Activated T-helper 1 cell treated with anti-CD3 and anti-CD28 coated beads, Interleukin-12 subunit alpha, Interleukin-12 subunit beta, Interleukin-2, Interleukin-4 antibody, amounts not matched to agents 30 ng/mL and 10 ng/mL and 1 ng/mL, durations not matched to agents 14 hours and 24 hours and 36 hours (primary cell): ENCODE data around the gene SYCP2. TPM values are rescaled to one million over a fixed set of nuclear protein-coding genes. Genes with fewer than 3 reads are reported as not detected.

Experiments used
- DNase-seq: peaks from one replicate; pipeline ENCODE4 v3.0.0; 2021; ENCODE audit warnings: low spot score
- H3K27ac Mint-ChIP-seq: one replicate; pipeline ENCODE4 v1.8.0; 2021; ENCODE audit warnings: mild to moderate bottlenecking, mixed read lengths
- H3K27me3 Mint-ChIP-seq: one replicate; pipeline ENCODE4 v1.8.0; 2022; ENCODE audit warnings: mild to moderate bottlenecking, moderate library complexity, mixed read lengths; ENCODE audit not compliant: insufficient read depth
- H3K36me3 Mint-ChIP-seq: one replicate; pipeline ENCODE4 v1.8.0; 2021; ENCODE audit warnings: low read depth, mixed read lengths
- H3K4me1 Mint-ChIP-seq: one replicate; pipeline ENCODE4 v1.8.0; 2021; ENCODE audit warnings: low read depth, mixed read lengths
- H3K4me3 Mint-ChIP-seq: one replicate; pipeline ENCODE4 v1.8.0; 2021; ENCODE audit warnings: mild to moderate bottlenecking, moderate library complexity, mixed read lengths
- H3K9me3 Mint-ChIP-seq: one replicate; pipeline ENCODE4 v1.8.0; 2021; ENCODE audit warnings: mixed read lengths
- intact Hi-C: fragments of 100-400 bp; cut with micrococcal nuclease; formaldehyde crosslinking; loops from one replicate; pipeline ENCODE4 v1.15.1; 2024
- total RNA-seq: library from RNA; stranded (reverse); gene quantifications from 2 replicates; pipeline ENCODE4 v1.2.3, GENCODE V29; 2022

SYCP2 gene
- total RNA-seq, 1 donor from 2014 or later: 5.1 TPM

- Mint-ChIP-seq H3K27me3 (no peaks in the 10 kb centered on the region), H3K4me3 (no peak overlapping the region), H3K9me3 (no peaks in the 10 kb centered on the region), H3K27ac (no peak overlapping the region), H3K4me1 (no peaks in the 10 kb centered on the region), H3K36me3 (no peaks in the 10 kb centered on the region)
- DNase-seq: no peak
- intact Hi-C loops: no loop called here
Observed at GRCh38 chr20:59828125-59829053, 105.0 kb downstream of the SYCP2 start.

DNA sequence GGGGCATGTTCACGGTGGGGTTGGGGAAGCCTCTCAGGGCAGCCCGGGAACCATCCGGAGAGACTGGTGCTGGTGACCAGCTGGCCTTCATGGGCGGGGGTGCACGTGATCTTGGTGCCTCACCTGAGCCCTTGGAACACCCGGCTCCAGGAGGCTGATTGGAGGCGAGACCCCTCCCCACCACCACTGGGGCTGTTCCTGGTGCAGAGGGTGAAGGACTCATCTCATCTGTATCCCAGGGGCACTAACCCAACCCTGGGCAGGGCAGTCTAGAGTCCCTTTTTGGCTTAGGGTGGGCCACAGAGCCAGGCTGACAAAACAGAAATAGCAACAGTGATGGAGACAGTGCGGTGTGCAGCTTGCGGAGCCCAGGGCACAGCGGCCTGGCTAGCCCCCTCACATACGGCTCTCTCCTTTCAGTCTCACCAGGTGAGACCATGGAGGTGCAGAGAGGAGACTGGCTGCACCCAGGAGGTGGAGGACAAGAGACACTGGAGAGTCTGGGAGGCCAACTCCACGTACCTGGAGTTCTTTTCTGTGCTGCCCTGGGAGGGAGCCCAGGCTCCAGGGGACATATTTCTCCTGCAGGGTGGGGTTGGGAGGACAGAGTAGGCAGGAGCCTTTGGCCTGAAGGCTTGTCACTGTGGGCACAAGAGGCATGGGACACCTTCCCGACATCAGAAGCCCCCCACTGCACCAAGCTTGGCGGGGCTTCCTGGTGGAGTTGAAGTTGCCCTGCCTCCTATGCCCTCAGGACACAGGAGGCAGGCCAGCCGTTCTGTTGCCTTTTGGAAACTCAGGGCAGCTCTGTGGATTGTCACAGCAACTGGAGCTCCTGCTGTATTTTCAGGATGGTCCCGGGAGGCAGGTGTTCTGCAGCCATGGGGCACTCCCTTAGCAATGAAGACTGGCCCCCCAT, 106.0 kb downstream of the SYCP2 start:
- Mint-ChIP-seq H3K27me3 (no peaks in the 10 kb centered on the region), H3K9me3 (no peaks in the 10 kb centered on the region), H3K36me3 (no peaks in the 10 kb centered on the region), H3K4me1 (no peaks in the 10 kb centered on the region), H3K27ac (no peak overlapping the region), H3K4me3 (no peak overlapping the region)
- no peak for DNase-seq
- intact Hi-C loops: no loop called here

DNA sequence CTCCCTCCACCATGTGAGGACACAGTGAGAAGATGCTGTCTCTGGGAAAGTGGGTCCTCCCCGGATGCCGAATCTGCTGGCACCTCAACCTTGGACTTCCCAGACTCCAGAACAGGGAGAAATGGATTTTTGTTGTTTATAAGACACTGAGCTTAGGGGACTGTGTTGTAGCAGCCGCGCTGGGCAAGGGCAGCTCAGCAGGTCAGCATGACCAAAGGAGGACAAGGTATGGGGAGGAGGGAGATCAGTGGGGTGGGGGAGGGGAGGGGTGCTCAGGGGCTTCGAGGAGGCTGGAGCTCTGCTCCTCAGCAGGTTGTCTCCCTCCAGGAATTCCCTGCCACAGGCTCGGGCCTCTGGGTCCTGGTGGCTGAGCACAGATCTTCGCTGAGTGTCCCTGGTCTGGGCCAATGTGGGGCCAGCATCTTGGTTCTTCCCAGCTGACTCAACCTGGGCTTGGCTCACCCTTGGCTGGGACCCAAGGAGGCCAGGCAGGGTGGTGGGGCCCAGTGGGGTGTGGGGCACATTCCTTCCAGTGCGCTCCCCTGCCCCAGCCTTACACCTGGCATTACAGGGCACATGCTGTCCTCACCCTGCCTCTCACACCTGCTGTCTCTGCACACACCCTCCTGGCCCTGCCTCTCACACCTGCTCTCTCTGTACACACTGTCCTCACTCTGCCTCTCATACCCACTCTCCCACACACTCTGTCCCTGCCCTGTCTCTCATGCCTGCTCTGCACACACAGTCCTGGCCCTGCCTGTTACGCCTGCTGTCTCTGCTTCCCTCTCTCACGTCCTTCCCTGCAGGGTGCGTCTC, 107.3 kb downstream of the SYCP2 start:
- Mint-ChIP-seq H3K9me3 (no peaks in the 10 kb centered on the region), H3K36me3 (no peaks in the 10 kb centered on the region), H3K27me3 (no peaks in the 10 kb centered on the region), H3K27ac (no peak overlapping the region), H3K4me1 (no peaks in the 10 kb centered on the region), H3K4me3 (no peak overlapping the region)
- intact Hi-C loops: no loop called here
- no peak for DNase-seq

DNA sequence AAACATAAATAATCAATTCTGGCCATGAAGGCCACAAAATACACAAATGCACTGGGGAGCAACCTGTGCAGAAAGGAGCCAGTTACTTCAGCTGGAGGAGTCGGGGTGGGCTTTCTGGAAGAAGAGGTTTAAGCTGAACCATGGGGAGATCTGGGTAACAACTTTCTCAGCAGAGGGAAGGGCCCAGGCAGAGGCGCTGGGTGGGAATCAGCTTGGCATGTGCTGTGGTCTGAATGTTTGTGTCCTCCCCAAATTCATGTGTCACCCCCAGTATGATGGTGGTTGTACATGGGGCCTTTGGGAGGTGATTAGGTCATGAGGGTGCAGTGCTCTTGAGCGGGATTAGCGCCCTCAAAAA, 107.9 kb downstream of the SYCP2 start:
- DNase-seq: no peak
- no peaks in the 10 kb centered on the region for H3K36me3 Mint-ChIP-seq
- H3K27ac Mint-ChIP-seq: no peak overlapping the region
- H3K27me3 Mint-ChIP-seq: no peaks in the 10 kb centered on the region
- no peaks in the 10 kb centered on the region for H3K4me1 Mint-ChIP-seq
- H3K9me3 Mint-ChIP-seq: no peaks in the 10 kb centered on the region
- intact Hi-C loops: no loop called here
- H3K4me3 Mint-ChIP-seq: no peak overlapping the region

DNA sequence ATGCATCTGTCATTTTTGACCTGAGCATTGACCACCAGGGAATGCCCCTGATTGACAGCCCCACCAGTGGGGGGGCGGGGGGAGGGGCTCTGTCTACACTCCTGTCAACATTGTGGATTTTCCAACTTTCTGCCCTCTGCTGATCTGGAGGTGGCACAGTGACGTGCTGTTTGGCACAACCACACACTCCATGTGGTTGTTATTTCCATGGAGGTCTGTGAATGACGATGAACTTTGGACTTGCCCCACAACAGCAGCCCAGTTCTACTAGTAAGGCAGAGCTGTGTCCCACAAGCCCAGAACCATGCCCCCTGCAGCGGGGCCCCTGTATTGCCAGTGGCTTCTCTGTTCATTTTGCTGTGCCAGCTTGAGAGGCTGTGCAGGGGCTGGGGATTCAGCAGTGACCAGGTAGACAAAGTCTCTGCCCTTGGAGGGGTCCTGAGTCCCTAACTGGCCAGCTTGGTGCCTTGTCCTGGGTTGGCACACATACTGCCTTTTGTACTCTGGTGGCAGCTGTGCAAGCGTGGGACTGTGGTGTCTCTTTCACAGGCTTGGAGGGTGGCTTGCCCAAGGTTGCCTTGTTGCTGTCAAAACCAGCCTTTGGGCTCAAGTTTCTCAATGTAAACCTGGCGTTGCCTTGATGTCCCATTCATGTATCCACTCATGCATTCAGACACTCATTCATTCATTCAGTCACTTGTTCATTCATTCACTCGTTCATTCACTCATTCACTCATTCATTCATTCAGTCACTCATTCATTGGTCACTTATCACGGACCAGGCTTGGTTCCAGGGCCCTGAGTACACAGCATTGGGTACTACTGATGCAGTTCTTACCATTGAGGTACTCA, 108.5 kb downstream of the SYCP2 start:
- Mint-ChIP-seq H3K36me3 (no peaks in the 10 kb centered on the region), H3K27me3 (no peaks in the 10 kb centered on the region), H3K9me3 (no peaks in the 10 kb centered on the region), H3K4me1 (no peaks in the 10 kb centered on the region), H3K27ac (no peak overlapping the region), H3K4me3 (no peak overlapping the region)
- intact Hi-C loops: no loop called here
- no peak for DNase-seq

DNA sequence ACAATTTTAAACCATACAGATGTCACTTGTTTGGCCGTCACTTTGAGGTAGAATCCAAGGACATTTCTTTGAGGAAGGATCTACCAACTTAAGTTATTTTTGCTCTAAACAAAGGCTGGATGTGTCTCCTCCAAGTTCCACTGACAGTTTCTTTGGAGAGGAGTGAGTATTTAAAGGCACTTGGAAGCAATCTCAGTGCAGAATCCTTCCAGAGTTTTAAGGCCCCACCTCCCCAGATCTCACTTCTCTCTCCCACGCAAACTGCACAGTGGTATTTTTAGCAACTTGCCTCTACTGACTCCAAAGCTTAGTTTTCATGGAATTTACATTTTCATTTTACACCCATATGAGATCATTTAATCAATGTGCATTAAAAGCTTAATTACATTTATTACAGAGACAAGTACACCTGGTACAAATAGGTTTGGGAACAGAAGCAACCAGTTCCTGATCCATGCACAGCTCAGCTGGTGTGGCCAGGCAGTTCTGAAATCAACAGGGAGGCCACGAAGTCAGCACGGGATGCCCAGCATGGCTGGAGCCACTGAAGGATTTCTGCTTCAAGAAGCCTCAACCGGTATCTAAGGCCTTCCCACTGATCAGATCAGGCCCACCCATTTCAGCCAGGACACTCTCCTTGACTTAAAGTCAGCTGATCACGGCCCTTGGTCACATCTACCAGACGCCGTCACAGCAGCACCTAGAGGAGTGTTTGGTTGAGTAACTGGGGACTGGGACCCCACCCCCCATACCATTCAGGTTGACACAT, 109.8 kb downstream of the SYCP2 start:
- H3K36me3 Mint-ChIP-seq: no peaks in the 10 kb centered on the region
- no peaks in the 10 kb centered on the region for H3K4me1 Mint-ChIP-seq
- no peak for DNase-seq
- no peaks in the 10 kb centered on the region for H3K9me3 Mint-ChIP-seq
- no peak overlapping the region for H3K4me3 Mint-ChIP-seq
- no peak overlapping the region for H3K27ac Mint-ChIP-seq
- H3K27me3 Mint-ChIP-seq: no peaks in the 10 kb centered on the region
- intact Hi-C loops: no loop called here

- H3K9me3 Mint-ChIP-seq: no peaks in the 10 kb centered on the region
- no peak overlapping the region for H3K27ac Mint-ChIP-seq
- DNase-seq: no peak
- no peaks in the 10 kb centered on the region for H3K27me3 Mint-ChIP-seq
- intact Hi-C loops: no loop called here
- no peaks in the 10 kb centered on the region for H3K4me1 Mint-ChIP-seq
- H3K36me3 Mint-ChIP-seq: no peaks in the 10 kb centered on the region
- H3K4me3 Mint-ChIP-seq: no peak overlapping the region
Observed at GRCh38 chr20:59823030-59823423, 110.4 kb downstream of the SYCP2 start.

DNA sequence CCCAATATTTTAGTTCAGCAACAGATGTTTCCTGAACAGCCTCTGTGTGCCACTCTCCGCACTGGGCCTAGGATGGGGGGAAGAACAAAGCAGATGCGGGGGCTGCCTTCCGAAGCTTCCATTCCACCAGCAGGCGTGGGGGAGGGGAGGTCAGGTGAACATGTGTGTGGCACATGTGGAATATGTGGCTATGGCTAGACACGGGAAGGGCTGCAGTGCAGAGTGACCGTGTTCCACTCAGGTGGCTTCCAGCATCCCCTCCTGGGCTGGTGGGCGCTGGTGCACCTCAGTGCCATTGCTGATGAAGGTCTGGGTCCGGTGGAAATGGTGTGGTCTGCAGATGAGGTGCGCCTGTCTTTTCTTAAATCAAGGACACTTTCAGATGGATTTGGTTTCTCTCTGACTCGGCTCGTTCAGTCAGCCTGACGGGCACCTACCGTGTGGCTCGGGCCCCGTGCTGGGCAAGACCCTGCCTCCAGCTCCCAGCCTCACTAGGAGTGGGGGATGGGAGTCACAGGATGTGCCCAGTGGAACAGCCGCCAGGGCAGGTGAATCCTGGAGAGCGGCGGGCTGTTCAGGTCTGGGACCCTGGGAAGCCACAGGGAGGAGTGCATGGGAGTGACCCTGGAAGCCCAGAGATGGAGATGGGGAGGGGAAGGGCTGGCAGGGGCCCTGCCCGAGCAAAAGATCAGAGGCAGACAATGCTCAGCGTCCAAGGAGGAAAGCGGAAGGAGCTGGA, 111.0 kb downstream of the SYCP2 start:
- no peak overlapping the region for H3K4me3 Mint-ChIP-seq
- H3K27ac Mint-ChIP-seq: no peak overlapping the region
- no peaks in the 10 kb centered on the region for H3K36me3 Mint-ChIP-seq
- no peak for DNase-seq
- intact Hi-C loops: no loop called here
- H3K27me3 Mint-ChIP-seq: no peaks in the 10 kb centered on the region
- H3K9me3 Mint-ChIP-seq: no peaks in the 10 kb centered on the region
- H3K4me1 Mint-ChIP-seq: no peaks in the 10 kb centered on the region

DNA sequence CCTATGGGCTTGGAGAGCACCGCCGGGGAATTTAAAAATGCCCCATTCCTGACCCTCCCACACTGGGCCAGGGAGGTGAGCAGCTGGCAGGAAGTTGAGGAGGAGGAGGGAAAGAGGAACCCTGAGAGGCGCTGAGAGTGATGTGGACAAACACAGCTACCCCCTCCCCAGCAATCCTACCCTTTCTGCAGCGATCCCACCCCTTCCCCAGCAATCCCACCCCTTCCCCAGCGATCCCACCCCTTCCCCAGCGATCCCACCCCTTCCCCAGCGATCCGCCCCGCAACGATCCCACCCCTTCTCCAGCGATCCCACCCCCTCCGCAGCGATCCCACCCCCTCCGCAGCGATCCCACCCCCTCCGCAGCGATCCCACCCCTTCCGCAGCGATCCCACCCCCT, 111.6 kb downstream of the SYCP2 start:
- DNase-seq: no peak
- Mint-ChIP-seq H3K27me3 (no peaks in the 10 kb centered on the region), H3K27ac (no peak overlapping the region), H3K4me3 (no peak overlapping the region), H3K9me3 (no peaks in the 10 kb centered on the region), H3K36me3 (no peaks in the 10 kb centered on the region), H3K4me1 (no peaks in the 10 kb centered on the region)
- intact Hi-C loops: no loop called here

DNA sequence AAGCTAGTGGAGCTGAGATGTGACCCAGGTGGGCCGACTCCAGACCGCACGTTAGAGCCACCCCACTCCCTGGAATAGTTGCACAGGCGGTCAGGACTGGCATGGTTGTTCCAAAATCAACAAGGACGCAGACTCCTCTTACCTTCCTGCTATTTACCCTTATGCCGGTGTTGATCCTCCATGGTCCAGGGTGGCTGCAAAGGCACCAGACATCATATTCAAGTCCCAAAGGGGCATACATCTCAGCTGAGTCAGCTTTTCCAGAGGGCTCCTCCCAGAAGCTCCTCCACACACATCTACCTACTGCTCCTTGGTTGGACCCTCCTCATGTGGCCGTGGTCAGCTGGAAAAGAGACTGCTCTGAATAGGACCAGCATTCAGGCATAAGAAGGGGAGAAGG, 112.2 kb downstream of the SYCP2 start:
- no peak overlapping the region for H3K4me3 Mint-ChIP-seq
- DNase-seq: no peak

More for the DNA sequence above, 112.2 kb downstream of the SYCP2 start:
- Mint-ChIP-seq H3K36me3 (no peaks in the 10 kb centered on the region), H3K9me3 (no peaks in the 10 kb centered on the region), H3K27ac (no peak overlapping the region), H3K4me1 (no peaks in the 10 kb centered on the region), H3K27me3 (no peaks in the 10 kb centered on the region)
- intact Hi-C loops: no loop called here
